ELF-1 (cell line): ENCODE measurements around the gene POR.
"Not testable (repeated sequence)": the region's sequence is repeated elsewhere in the genome, so short reads cannot be mapped to it uniquely, and the experiment has no call there.

Source experiments
- DNase-seq: peaks from one replicate; pipeline ENCODE4 v3.0.0-alpha.2; 2016; ENCODE audit warnings: low read depth, low spot score

The POR gene

GRCh38 chr7:76020031-76020714 lies 105.2 kb downstream of the POR start:
- DNase-seq = peak; percentile 82

DNA sequence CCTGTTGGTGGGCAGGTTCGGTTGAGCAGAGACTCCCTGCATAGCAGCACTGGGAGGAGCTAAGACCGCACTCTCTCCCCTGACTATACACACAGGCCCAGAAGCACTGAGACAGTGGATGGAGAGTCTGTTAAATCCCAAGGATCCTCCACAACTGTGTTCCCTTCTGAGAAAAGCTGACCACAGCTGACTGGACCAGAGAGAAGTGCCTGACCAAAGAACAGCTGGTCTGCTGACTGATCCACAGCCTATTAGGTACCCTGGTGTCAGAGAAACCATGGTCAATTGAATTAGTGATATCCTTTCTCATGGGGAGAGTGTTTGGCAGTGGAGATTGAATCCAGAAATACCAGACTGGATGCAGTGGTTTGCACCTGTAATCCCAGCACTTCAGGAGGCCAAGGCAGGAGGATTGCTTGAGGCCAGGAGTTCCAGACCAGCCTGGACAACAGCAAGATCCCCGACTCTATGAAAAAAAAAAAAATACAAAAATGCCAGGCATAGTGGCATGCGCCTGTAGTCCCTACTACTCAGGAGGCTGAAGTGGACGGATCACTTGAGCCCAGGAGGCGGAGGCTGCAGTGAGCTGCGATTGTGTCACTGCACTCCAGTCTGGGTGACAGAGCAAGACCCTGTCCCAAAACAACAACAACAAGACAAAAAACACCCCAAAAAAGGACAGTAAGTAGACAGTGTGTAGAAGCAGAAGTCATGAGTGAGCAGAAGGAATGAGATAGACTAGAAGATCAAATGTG lies 107.2 kb downstream of the POR start:
- DNase-seq = no peak

GRCh38 chr7:76023002-76023401 lies 108.0 kb downstream of the POR start:
- DNase-seq = no peak

GRCh38 chr7:76029682-76030081 lies 114.7 kb downstream of the POR start:
- DNase-seq = not testable (repeated sequence)

DNA sequence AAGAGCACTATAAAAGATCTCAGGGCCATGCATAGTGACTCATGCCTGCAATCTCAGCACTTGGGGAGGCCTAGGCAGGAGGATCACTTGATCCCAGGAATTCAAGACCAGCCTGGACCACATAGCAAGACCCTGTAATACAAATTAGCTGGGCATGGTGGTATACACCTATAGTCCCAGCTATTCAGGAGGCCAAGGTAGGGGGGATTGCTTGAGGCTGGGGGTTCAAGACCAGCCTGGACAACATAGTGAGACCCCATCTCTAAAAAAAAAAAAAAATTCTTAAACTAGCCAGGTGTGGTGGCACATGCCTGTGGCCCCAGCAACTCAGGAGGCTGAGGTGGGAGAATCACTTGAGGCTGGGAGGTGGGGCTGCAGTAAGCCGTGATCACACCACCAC lies 117.0 kb downstream of the POR start:
- DNase-seq = no peak
